K562 (cell line): ENCODE data around the gene JAK3.

ENCODE experiments used
- CREB1 ChIP-seq, 2 experiments: sonication (generic) in 1 of 2; formaldehyde crosslinking in 1 of 2; IDR thresholded peaks; 2 replicates each; pipeline versions ENCODE4 v1.6.1 to v1.8.0; 2012 to 2022; ENCODE audit warnings: inconsistent platforms in 1 of 2, mild to moderate bottlenecking in 1 of 2, missing genetic modification reagents in 1 of 2, moderate library complexity in 1 of 2
- POLR2G ChIP-seq: fragments of 200-400 bp; formaldehyde crosslinking; IDR thresholded peaks from 2 replicates; pipeline ENCODE4 v1.6.1; 2017; ENCODE audit warnings: low read depth, mild to moderate bottlenecking, antibody characterized with exemption, low read length, moderate library complexity
- TAF15 ChIP-seq: fragments of 200-400 bp; formaldehyde crosslinking; IDR thresholded peaks from 2 replicates; pipeline ENCODE4 v1.6.1; 2017; ENCODE audit warnings: mild to moderate bottlenecking, low read depth, low read length, moderate library complexity
- TCF3 ChIP-seq: sonication (generic); formaldehyde crosslinking; IDR thresholded peaks from 2 replicates; pipeline ENCODE4 v1.4.0; 2020; ENCODE audit warnings: mild to moderate bottlenecking, missing genetic modification reagents

GRCh38 chr19:17835182-17836006 lies 12.4 kb downstream of the JAK3 start:
- TF ChIP-seq CREB1 (IDR thresholded peaks at IDR 0.05): no peak
- TF ChIP-seq CREB1 (CRISPR knock-in tag; IDR thresholded peaks at IDR 0.05): no peak
- TF ChIP-seq TAF15: no peak
- no peak for TF ChIP-seq TCF3 (CRISPR knock-in tag)
- TF ChIP-seq POLR2G: no peak
